HFFc6 (cell line): ENCODE results near the gene PLA2G12B. TPM values are rescaled to one million over a fixed set of nuclear protein-coding genes. Genes with fewer than 3 reads are reported as not detected.

Experiments used
- DNase-seq: peaks from one replicate; pipeline ENCODE4 v3.0.0-alpha.2; 2018
- H3K27ac Mint-ChIP-seq: 2 replicates; pipeline ENCODE4 v1.8.0; 2020; ENCODE audit warnings: mild to moderate bottlenecking, mixed read lengths
- H3K27me3 Mint-ChIP-seq: 2 replicates; pipeline ENCODE4 v1.8.0; 2021; ENCODE audit warnings: mild to moderate bottlenecking, moderate library complexity, mixed read lengths; ENCODE audit not compliant: insufficient read depth
- H3K36me3 Mint-ChIP-seq: 2 replicates; pipeline ENCODE4 v1.8.0; 2021; ENCODE audit warnings: low read depth, mixed read lengths
- H3K4me1 Mint-ChIP-seq: 2 replicates; pipeline ENCODE4 v1.8.0; 2020; ENCODE audit warnings: low read depth, mixed read lengths
- H3K4me3 Mint-ChIP-seq: 2 replicates; pipeline ENCODE4 v1.8.0; 2020; ENCODE audit warnings: mild to moderate bottlenecking, moderate library complexity, mixed read lengths
- H3K9me3 Mint-ChIP-seq: 2 replicates; pipeline ENCODE4 v1.8.0; 2020; ENCODE audit warnings: mild to moderate bottlenecking, mixed read lengths
- CTCF ChIP-seq: fragments of 200-600 bp; sonication (generic); IDR thresholded peaks from 2 replicates; pipeline ENCODE4 v1.5.0; 2021; ENCODE audit warnings: antibody characterized with exemption, mild to moderate bottlenecking
- total RNA-seq, 6 experiments: library from RNA; stranded (reverse); fragmentation: NEBNext Ultra II Directional; extraction: Animal tissue kit (Norgen Biotek cat#: 25700); gene quantifications; 2 replicates in 1 of 6; 3 replicates in 5 of 6; pipeline ENCODE4 v1.2.3, GENCODE V29; 2021

Gene PLA2G12B
- total RNA-seq, 6 experiments from 2014 or later = not detected

GRCh38 chr10:72981882-72982529 is 27.4 kb upstream of the PLA2G12B start:
- H3K4me1 Mint-ChIP-seq = no peaks in the 10 kb centered on the region
- H3K36me3 Mint-ChIP-seq = peaks cover 25% of the 10 kb centered on the region
- H3K9me3 Mint-ChIP-seq = peaks cover 38% of the 10 kb centered on the region
- no peak overlapping the region for H3K27ac Mint-ChIP-seq
- no peak for DNase-seq
- peaks cover 3% of the 10 kb centered on the region for H3K27me3 Mint-ChIP-seq
- H3K4me3 Mint-ChIP-seq = no peak overlapping the region
- no peak for TF ChIP-seq CTCF

GRCh38 chr10:72981028-72981881 is 26.6 kb upstream of the PLA2G12B start:
- DNase-seq = no peak
- Mint-ChIP-seq H3K9me3 (peaks cover 45% of the 10 kb centered on the region), H3K27ac (no peak overlapping the region), H3K36me3 (peaks cover 28% of the 10 kb centered on the region), H3K4me1 (no peaks in the 10 kb centered on the region), H3K27me3 (peaks cover 3% of the 10 kb centered on the region), H3K4me3 (no peak overlapping the region)
- TF ChIP-seq CTCF = no peak

- H3K4me3 Mint-ChIP-seq = no peak overlapping the region
- H3K27ac Mint-ChIP-seq = no peak overlapping the region
- peaks cover 30% of the 10 kb centered on the region for H3K36me3 Mint-ChIP-seq
- no peak for DNase-seq
- TF ChIP-seq CTCF = no peak
- peaks cover 3% of the 10 kb centered on the region for H3K27me3 Mint-ChIP-seq
- peaks cover 54% of the 10 kb centered on the region for H3K9me3 Mint-ChIP-seq
- no peaks in the 10 kb centered on the region for H3K4me1 Mint-ChIP-seq
These were observed 25.7 kb upstream of the PLA2G12B start for GRCh38 chr10:72980348-72980747.

GRCh38 chr10:72979709-72980108 is 25.1 kb upstream of the PLA2G12B start:
- H3K36me3 Mint-ChIP-seq = peaks cover 35% of the 10 kb centered on the region
- no peaks in the 10 kb centered on the region for H3K4me1 Mint-ChIP-seq
- no peak overlapping the region for H3K4me3 Mint-ChIP-seq
- H3K9me3 Mint-ChIP-seq = peaks cover 55% of the 10 kb centered on the region
- H3K27me3 Mint-ChIP-seq = peaks cover 4% of the 10 kb centered on the region
- DNase-seq = no peak
- TF ChIP-seq CTCF = no peak
- no peak overlapping the region for H3K27ac Mint-ChIP-seq

GRCh38 chr10:72976886-72977285 is 22.3 kb upstream of the PLA2G12B start:
- Mint-ChIP-seq H3K4me1 (no peaks in the 10 kb centered on the region), H3K27ac (no peak overlapping the region), H3K27me3 (peaks cover 6% of the 10 kb centered on the region), H3K9me3 (peaks cover 55% of the 10 kb centered on the region), H3K4me3 (no peak overlapping the region), H3K36me3 (peaks cover 35% of the 10 kb centered on the region)
- no peak for TF ChIP-seq CTCF
- DNase-seq = no peak
